GM20431 (cell line): ENCODE results near the gene BRF1.

ENCODE experiments used
- in situ Hi-C: fragments of 300-500 bp; cut with MseI, MboI; formaldehyde crosslinking; loops from one replicate; pipeline ENCODE4 v1.15.0; 2020; ENCODE audit warnings: low sequenced_read_pairs; ENCODE audit not compliant: unreplicated experiment

Gene BRF1

DNA sequence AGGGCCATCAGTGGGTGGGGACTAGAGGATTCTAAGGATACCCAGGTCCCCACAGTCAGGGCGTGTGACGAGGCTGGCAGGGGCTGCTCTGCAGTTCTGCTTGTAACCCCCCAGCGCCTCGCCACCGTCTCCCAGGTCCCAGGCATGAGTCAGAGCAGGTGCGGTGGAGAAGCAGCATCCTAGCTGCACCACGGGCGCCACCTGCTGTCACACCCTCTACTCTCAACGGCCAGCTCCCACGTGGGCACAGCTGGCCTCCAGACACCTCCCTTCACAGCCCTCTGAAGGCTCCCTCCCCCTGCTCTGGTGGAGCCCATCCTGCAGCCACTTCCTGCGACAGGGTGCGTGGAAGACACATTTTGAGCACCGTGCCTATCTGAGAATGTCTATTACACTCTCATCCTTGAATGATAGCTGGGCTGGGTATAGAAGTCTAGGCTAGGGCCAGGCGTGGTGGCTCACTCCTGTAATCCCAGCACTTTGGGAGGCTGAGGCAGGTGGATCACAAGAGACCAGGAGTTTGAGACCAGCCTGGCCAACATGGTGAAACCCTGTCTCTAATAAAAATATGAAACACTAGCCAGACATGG, 112.8 kb downstream of the BRF1 start:
- in situ Hi-C loops, result no loop called here

DNA sequence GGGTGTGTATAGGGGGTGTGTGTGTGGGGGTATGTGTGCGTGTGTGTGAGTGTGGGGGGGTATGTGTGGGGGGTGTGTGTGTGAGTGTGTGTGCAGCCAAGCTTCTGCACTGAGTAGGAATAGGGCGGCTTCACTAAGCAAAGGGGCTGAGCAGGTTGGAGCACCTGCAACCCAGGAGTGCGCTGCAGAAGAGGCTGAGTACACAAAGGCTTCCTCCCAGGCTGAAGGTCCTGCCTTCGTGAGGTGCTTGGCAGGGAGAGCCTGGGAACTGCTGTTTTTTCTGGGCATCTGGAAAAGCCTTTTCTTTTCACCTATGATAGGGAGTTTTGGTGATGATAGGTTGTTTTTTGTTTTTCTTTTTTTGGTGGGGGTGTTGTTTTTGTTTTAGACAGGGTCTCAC, 113.7 kb downstream of the BRF1 start:
- in situ Hi-C loops, result no loop called here

DNA sequence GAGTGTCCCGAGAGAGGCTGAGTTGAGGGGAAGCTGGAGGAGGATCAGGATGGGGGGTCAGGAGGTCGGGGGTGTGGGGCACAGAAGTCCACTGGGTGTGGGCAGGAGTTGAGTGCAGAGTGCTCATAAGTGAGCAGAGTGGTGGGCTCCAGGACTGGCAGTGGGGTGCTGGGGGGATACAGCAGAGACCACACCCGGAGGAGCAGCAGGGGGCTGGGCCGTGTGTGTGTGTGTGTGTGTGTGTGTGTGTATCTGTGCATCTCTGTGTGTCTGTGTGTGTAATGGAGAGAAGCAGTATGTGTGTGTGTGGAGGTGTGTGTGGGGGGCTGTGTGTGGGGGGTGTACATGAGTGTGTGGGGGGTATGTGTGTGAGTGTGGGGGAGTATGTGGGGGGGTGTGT, 114.8 kb downstream of the BRF1 start:
- in situ Hi-C loops, result no loop called here

- in situ Hi-C loops, result no loop called here
Observed at GRCh38 chr14:105185001-105185400, 115.8 kb downstream of the BRF1 start.

DNA sequence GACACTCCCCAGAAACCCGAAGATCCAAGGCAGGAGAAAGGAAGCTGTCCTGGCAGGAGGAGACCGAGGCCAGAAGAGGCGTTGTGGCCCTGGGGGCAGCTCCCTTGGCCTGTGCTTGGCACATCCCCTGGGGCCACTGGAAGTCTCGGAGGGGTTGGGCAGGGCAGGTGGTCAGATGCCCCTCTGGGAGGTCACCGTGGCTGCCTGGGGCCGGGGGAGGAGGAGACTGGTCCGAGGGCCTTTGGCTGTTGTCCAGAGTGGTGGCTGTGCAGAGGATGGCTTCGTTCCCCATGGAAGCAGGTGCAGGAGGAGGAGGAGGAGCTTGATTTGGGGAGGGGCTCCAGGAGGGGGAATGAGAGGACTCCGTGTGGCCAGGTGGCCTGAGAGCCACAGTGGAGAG, 116.3 kb downstream of the BRF1 start:
- in situ Hi-C loops, result no loop called here

DNA sequence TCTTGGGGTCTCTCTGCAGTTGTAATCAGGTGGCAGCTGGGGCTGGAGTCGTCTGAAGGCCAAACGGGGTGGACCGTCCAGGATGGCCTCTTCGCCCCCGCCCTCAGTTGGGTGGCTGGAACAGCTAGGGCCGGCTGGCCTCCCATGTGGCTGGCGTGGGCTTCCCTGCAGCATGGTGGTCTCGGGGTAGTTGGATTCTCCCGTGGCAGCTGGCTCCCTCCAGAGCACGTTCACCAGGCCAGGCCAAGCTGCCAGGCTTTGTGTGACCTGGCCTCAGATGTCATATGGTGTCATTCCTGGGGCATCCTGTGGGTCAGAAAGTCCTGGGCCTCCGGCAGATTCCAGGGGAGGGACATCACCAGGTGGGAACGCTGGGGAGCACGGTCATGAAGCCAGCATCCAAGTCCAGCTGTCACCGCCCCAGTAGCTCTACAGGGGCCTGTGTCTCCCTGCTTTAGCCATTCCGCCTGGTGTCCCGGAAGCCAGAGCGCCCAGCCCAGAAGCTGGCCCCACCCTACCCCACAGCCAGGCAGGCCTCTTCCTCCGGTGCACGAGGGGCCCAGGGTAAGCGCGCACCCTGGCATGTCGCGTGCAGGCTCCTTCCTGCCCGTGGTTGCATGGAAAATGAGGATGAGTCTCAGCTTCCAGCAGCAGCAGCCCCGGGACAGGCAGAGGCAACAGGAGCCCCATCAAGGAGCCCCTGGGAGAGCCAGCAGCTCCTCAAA, 118.3 kb downstream of the BRF1 start:
- in situ Hi-C loops, result no loop called here

DNA sequence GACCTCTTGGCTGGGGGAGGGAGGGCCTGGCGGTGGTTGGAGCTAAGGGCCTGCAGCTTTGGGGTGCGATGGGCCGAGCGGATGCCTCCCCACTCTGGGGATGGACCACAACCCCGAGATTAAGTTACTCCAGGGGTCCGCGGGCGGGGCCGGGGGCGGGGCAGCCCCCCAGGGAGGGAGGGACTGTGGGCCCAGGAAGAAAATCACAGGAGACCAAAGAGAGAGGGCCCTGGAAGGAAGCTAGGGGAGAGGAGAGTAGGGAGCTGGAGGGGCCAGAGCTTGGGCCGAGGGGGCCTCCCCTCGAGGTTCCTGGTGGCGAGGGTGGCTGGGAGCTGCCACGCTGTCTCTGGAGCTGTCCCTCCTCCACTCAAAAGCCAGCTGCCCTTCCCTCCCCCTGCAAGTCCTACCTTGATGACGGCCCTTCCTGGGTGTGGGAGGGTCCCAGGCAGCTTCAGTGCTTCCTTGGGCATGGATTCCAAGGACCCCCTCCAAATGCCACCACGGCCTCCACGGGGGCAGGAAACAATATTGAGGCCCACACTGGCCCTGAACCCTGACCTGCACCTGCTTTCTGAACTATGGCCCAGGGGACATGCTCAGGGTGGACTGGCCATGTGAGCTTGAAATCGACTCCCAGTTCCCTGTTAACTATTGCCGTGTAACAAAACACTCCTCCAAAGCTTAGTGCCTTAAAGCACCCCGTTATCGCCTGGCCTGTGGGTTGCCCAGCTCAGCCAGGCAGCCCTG, 119.1 kb downstream of the BRF1 start:
- in situ Hi-C loops, result no loop called here

DNA sequence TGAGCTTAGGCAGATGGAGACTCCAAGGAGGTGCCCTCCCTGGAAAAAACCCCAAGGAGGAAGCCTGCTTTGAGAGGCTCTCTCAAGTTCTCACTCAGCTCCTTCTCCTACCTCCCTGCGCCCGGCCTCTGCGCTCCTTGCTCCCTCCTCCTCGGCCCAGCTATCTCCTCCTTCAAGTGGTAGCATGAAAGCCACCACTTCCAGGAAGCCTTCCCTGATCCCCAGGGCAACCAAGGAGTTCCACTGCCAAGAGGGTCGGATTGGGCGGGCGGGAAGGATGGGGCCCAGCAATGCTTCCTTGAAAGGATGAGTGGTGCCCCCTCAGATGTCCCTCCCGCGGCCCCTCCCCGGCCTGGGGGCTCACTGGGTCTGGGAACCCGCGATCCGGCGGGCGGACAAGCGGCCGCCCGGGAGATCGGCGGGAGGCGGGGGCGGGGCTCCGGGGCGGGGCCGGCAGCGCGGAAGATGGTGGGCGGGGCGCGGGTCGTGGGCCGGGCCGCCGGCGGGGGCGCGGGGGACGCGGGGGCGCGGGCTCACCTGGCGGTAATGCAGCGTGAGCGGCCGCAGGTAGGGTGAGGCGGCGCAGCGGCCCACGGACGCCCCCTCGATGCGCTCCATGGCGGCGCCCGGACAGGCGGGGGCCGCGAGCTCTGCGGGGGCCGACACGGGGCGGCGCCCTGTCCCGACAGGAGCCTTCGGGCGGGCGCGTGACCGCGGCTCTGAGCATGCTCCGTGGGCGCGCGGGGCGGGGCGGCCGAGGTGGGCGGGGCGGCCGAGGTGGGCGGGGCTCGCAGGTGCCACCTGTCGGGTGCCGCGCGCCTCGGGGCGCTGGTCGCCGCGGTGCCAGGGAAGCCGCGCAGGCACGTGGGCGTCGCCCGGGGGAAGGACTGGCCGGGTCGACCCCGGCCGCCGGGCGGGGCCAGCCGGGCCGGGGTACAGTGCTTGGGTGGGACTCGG, 119.9 kb downstream of the BRF1 start, which contains the start of gene NUDT14:
Gene NUDT14, minus strand, starts transcription at position 721 of the 957 bp plus-strand sequence. Its CDS starts 103 bp downstream, at position 618.
- in situ Hi-C loops, result no loop called here

- in situ Hi-C loops, result no loop called here
Observed at GRCh38 chr14:105179191-105179590, 121.6 kb downstream of the BRF1 start.

DNA sequence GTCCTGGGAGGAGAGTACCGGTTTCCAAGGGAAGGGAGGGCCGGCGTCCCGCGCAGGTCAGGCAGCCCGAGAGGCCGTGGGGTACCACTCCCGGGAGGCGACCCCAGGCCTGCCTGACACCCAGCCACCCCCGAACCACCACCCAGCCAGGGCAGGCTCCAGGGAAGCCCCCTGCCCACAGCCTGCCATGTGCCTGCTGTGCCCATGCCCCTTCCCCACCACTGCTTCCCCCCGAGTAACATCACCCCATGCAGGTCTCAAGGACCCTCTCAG, 122.0 kb downstream of the BRF1 start:
- in situ Hi-C loops, result no loop called here

- in situ Hi-C loops, result no loop called here
Observed at GRCh38 chr14:105178069-105178867, 122.5 kb downstream of the BRF1 start.

DNA sequence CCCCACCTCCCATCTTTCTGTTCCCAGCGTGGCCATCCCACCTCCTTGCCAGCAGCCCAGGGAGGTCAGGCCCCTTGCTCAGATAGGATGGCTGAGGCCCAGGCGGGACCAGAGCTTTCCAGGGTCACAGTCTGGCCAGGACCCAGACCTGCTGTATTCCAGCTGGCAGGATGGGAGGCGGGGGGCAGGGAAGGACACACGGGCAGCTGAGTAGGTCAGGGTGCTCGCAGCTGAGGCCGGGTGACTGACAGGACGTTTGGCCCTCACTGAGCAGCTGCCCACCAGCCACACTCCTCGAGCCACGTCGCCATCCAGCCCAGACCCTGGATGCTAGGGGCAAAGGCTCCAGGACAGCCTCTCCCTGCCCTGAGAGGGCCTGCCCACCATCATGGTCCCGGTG, 123.7 kb downstream of the BRF1 start:
- in situ Hi-C loops, result no loop called here

- in situ Hi-C loops, result no loop called here
Observed at GRCh38 chr14:105176513-105176912, 124.3 kb downstream of the BRF1 start.

DNA sequence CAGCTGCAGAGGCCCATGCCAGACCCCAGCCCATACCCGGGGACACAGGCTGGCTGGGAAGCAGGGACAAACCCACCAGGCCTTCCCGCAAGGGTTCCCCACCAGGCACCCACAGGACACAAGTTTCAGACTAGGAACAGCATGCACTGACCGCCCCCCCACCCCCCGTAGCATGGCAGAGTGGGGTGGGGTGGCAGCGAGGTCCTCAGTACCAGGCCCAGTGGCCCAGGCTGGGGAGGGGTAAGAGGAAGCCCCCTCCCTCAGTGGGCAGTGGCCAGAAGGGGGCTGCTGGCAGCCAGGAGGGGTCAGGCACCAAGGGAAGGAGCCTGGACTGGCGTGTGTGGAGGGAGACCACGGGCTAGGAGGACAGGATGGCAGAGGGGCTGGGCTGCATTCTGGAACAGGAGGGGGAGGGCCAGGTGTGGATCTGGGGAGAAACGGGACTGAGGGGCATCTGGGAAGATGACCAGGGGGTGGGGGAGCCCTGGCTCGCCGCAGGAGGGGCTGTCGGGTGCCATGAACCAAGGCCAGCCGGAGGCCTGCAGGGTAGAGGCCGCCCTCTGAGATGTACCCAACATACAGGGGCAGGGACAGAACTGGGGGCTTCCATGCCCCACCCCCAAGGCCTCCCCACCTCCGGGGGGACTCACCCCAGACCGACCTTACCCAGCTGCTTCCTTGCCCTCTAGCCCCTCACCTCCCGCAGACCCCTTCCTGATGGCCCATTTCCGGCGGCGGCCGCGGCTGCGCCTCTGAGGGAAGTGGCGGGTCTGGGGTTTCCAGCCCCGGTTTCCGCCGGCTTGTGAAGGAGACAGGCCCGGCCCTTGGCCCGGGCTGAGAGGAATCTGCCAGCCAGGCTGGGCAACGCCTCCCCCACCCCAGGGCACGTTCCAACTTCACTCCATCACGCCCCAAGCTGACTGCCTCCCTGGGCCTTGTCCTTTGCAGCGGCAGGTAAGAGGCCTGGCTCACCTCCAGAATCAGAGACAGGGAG, 126.6 kb downstream of the BRF1 start:
- in situ Hi-C loops, result no loop called here

- in situ Hi-C loops, result no loop called here
Observed at GRCh38 chr14:105173145-105173544, 127.7 kb downstream of the BRF1 start.

DNA sequence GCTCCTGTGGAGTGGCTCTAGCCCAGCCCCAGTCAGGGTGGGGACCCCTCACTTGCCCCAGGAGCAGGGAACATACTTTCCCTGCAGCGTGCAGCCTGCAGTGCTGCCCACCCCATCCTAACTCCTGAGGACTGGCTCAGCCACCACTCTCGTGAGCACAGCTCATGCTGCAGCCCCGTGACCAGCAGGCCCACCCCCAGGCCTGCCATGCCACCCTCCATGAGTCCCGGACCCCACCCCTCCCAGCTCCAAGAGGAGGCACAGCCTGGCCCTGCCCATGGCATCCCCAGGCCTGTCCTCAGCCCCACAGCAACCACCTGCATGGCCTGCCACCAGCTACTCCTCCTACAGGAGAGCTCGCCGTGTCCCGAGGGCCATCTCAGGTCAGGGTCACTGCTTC, 128.3 kb downstream of the BRF1 start:
- in situ Hi-C loops, result no loop called here

DNA sequence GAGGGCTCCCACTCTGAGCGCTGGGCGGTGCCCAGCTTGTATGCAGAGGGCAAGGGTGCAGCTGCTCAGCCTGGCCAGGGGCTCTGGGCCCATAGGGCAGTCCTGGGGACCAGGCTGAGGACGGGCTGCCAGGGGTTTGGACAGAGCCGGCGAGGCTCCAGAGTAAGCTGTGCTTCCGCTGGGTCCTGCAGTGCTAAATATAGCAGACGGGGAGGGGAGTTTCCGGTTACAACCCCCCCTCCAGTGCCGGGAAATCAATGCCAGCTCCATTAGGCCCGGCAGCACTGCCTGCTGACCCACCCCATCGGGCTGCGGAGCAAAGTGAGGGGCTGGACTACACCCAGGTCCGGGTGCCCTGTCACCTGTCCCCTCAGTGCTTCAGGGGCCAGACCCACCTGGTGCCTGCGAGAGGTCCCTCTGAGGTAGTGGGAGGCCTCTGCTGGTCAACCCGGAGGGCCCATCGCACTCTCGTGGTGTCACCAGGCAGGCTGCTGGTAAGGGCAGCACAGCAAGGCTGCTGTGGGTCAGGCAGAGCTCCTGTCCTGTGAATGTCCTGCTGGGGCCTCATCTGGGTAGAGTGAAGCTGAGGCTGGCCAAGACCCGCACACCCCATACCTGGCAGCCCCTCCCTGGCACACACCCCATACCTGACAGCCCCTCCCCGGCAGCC, 129.7 kb downstream of the BRF1 start:
- in situ Hi-C loops, result no loop called here
